CD8-positive, alpha-beta memory T cell (primary cell): ENCODE data around the gene SLC43A3. TPM values are rescaled to one million over a fixed set of nuclear protein-coding genes. Genes with fewer than 3 reads are reported as not detected.

Source experiments
- CTCF ChIA-PET: fragments of 350-600 bp; sonication (Branson Sonifier 250); formaldehyde crosslinking; loops from one replicate; lab custom pipeline; 2021; ENCODE audit warnings: antibody characterized with exemption; lab: Charles Lee
- POLR2A ChIA-PET: fragments of 350-600 bp; sonication (Branson Sonifier 250); formaldehyde crosslinking; loops from one replicate; lab custom pipeline; 2021; ENCODE audit warnings: antibody characterized with exemption; lab: Charles Lee
- DNase-seq, 5 donors: peaks; one replicate each; pipeline versions ENCODE4 v3.0.0 to v3.0.0-alpha.2; 2020 to 2022; ENCODE audit warnings: mixed read lengths in 1 of 5
- H3K27ac ChIP-seq: one replicate; pipeline ENCODE4 v1.7.0; 2013; ENCODE audit warnings: low read depth, mild to moderate bottlenecking, low read length, moderate library complexity
- H3K27me3 ChIP-seq: 2 replicates; pipeline ENCODE4 v1.7.0; 2013; ENCODE audit warnings: low read length, mild to moderate bottlenecking; ENCODE audit not compliant: insufficient read depth, poor library complexity, severe bottlenecking
- H3K36me3 ChIP-seq: 2 replicates; pipeline ENCODE4 v1.7.0; 2013; ENCODE audit warnings: mild to moderate bottlenecking, low read length, moderate library complexity; ENCODE audit not compliant: insufficient read depth
- H3K4me1 ChIP-seq: 2 replicates; pipeline ENCODE4 v1.7.0; 2013; ENCODE audit warnings: mild to moderate bottlenecking, low read length, moderate library complexity; ENCODE audit not compliant: insufficient read depth
- H3K4me3 ChIP-seq: 2 replicates; pipeline ENCODE4 v1.7.0; 2013; ENCODE audit warnings: mild to moderate bottlenecking, low read length
- H3K9me3 ChIP-seq: 2 replicates; pipeline ENCODE4 v1.7.0; 2013; ENCODE audit warnings: mild to moderate bottlenecking, low read length
- H3K27ac Mint-ChIP-seq, 8 donors: one replicate each; pipeline ENCODE4 v1.8.0; 2020 to 2021; ENCODE audit warnings: mixed read lengths in 8 of 8, mild to moderate bottlenecking in 6 of 8, inconsistent platforms in 3 of 8, moderate library complexity in 3 of 8
- H3K27me3 Mint-ChIP-seq, 2 donors: one replicate each; pipeline ENCODE4 v1.8.0; 2020 to 2021; ENCODE audit warnings: mixed read lengths in 2 of 2, mild to moderate bottlenecking in 1 of 2, moderate library complexity in 1 of 2
- H3K36me3 Mint-ChIP-seq, 3 donors: one replicate each; pipeline ENCODE4 v1.8.0; 2020 to 2021; ENCODE audit warnings: mixed read lengths in 3 of 3, inconsistent platforms in 1 of 3, mild to moderate bottlenecking in 1 of 3
- H3K4me1 Mint-ChIP-seq, 3 donors: one replicate each; pipeline ENCODE4 v1.8.0; 2020 to 2021; ENCODE audit warnings: mixed read lengths in 3 of 3, inconsistent platforms in 1 of 3, mild to moderate bottlenecking in 1 of 3
- H3K4me3 Mint-ChIP-seq, 7 donors: one replicate each; pipeline ENCODE4 v1.8.0; 2020 to 2021; ENCODE audit warnings: mixed read lengths in 7 of 7, mild to moderate bottlenecking in 6 of 7, moderate library complexity in 4 of 7, inconsistent platforms in 2 of 7
- H3K9me3 Mint-ChIP-seq, 5 donors: one replicate each; pipeline ENCODE4 v1.8.0; 2020 to 2022; ENCODE audit warnings: mixed read lengths in 5 of 5, mild to moderate bottlenecking in 3 of 5, moderate library complexity in 2 of 5, inconsistent platforms in 1 of 5
- polyA plus RNA-seq: library from polyadenylated mRNA; unstranded; fragments of 300-500 nt; fragmentation: Illumina TruSeq; gene quantifications from one replicate; pipeline ENCODE4 v1.2.3, GENCODE V29; 2021
- total RNA-seq, 2 experiments: library from RNA; stranded (reverse); gene quantifications; one replicate each; pipeline ENCODE4 v1.2.3, GENCODE V29; 2021

Gene SLC43A3
- total and polyA plus RNA-seq, 3 experiments from 2014 or later, result 32.6 to 447 (median 434) TPM

GRCh38 chr11:57399972-57400578 lies 26.8 kb downstream of the SLC43A3 start:
- no peak overlapping the region for H3K4me3 ChIP-seq
- Mint-ChIP-seq H3K9me3 (no peaks in the 10 kb centered on the region), H3K27ac (no peak overlapping the region), H3K36me3 (peaks cover 0 to 2% (median 0%) of the 10 kb centered on the region in 3 donors), H3K4me1 (no peaks in the 10 kb centered on the region), H3K27me3 (no peaks in the 10 kb centered on the region), H3K4me3 (no peak overlapping the region)
- H3K27me3 ChIP-seq, result no peaks in the 10 kb centered on the region
- H3K36me3 ChIP-seq, result no peaks in the 10 kb centered on the region
- H3K27ac ChIP-seq, result no peak overlapping the region
- no peaks in the 10 kb centered on the region for H3K4me1 ChIP-seq
- POLR2A ChIA-PET, result no interaction called here
- no peaks in the 10 kb centered on the region for H3K9me3 ChIP-seq
- CTCF ChIA-PET, result interaction anchor here (1.6 kb wide), 1 partner anchor 58 kb away, joined by 4 read pairs; no protein-coding TSS in a partner anchor
- DNase-seq, result no peak

DNA sequence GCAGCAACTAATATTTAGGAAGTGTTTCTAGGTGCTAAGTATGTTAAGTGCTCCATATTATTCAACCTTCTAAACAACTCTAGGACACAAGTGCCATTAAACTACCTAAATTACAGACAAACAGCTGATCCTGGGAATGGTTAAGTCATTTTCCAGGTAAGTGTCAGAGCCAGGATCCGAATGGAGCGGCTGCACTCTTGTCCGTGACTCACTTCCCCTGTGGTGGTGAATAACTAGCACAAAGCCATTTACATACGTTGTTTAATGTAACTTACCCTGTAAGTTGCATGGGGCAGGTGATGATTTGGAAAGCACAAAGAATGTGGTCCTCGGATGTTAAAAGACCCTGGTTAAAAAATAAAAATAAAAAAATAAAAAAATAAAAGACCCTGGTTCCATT lies 27.7 kb downstream of the SLC43A3 start:
- Mint-ChIP-seq H3K36me3 (no peaks in the 10 kb centered on the region), H3K27me3 (no peaks in the 10 kb centered on the region), H3K4me1 (no peaks in the 10 kb centered on the region), H3K9me3 (no peaks in the 10 kb centered on the region), H3K4me3 (no peak overlapping the region), H3K27ac (no peak overlapping the region)
- ChIA-PET CTCF (interaction anchor here (1.6 kb wide), 1 partner anchor 59 kb away, joined by 4 read pairs; no protein-coding TSS in a partner anchor), POLR2A (no interaction called here)
- DNase-seq, result no peak
- Histone ChIP-seq H3K36me3 (no peaks in the 10 kb centered on the region), H3K9me3 (no peaks in the 10 kb centered on the region), H3K27ac (no peak overlapping the region), H3K27me3 (no peaks in the 10 kb centered on the region), H3K4me3 (no peak overlapping the region), H3K4me1 (no peaks in the 10 kb centered on the region)

DNA sequence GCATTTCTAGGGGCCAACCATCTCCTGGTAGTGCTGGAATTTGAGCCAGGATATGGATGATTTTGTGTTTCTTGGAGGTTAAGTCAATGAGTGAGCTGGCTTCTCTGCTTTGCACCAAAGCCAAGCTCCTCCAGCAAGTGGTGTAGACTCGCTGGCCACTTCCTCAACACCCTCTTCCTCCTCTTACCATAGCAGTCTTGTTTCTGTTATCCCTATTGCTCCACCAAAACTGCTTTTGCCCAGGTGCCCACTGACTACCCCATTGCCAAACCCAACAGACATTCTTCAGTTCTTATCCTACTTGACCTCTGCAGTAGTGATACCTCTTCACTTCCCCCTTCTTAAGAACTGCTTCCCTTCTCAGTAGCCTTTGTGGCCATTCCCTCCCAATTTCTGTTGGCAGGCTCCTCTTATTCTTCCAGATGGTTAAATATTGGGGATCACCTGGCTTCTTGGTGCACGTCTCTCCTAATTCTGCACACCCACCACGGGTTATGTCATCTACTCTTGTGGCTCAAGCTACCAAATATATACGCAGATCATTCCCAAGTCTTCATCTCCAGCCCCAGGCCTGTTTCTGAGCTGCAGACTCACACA lies 29.4 kb downstream of the SLC43A3 start:
- no peak for DNase-seq
- ChIA-PET CTCF (no interaction called here), POLR2A (no interaction called here)
- Histone ChIP-seq H3K36me3 (no peaks in the 10 kb centered on the region), H3K4me3 (no peak overlapping the region), H3K27me3 (no peaks in the 10 kb centered on the region), H3K9me3 (no peaks in the 10 kb centered on the region), H3K27ac (no peak overlapping the region), H3K4me1 (no peaks in the 10 kb centered on the region)
- no peaks in the 10 kb centered on the region for H3K27me3 Mint-ChIP-seq
- no peaks in the 10 kb centered on the region for H3K4me1 Mint-ChIP-seq
- H3K4me3 Mint-ChIP-seq, result no peak overlapping the region
- no peak overlapping the region for H3K27ac Mint-ChIP-seq
- H3K36me3 Mint-ChIP-seq, result no peaks in the 10 kb centered on the region
- H3K9me3 Mint-ChIP-seq, result no peaks in the 10 kb centered on the region

DNA sequence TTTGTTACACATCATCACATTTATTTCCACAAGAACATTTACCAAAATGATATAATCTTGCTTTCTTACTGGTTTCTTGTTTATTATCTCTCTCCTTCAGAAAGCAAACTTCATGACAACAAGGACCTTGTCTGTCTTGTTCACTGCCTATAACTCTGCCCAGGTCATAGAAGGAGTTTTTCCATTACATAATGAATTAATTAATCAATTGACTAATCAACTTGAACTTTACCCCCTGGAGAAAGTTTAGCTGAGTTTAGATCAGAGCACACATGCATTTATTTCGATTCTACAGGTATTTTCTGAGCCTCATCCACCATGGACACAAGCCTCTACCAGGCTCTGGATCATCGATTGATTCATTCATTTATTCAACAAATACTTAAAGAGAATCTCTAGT lies 30.2 kb downstream of the SLC43A3 start:
- H3K4me3 Mint-ChIP-seq, result no peak overlapping the region
- no peak for DNase-seq
- no peaks in the 10 kb centered on the region for H3K9me3 Mint-ChIP-seq
- Histone ChIP-seq H3K36me3 (no peaks in the 10 kb centered on the region), H3K27ac (no peak overlapping the region), H3K9me3 (no peaks in the 10 kb centered on the region), H3K4me1 (no peaks in the 10 kb centered on the region), H3K27me3 (no peaks in the 10 kb centered on the region), H3K4me3 (no peak overlapping the region)
- no peaks in the 10 kb centered on the region for H3K36me3 Mint-ChIP-seq
- ChIA-PET POLR2A (no interaction called here), CTCF (no interaction called here)
- H3K4me1 Mint-ChIP-seq, result no peaks in the 10 kb centered on the region
- H3K27me3 Mint-ChIP-seq, result no peaks in the 10 kb centered on the region
- no peak overlapping the region for H3K27ac Mint-ChIP-seq

GRCh38 chr11:57395905-57396623 lies 30.9 kb downstream of the SLC43A3 start:
- no peak for DNase-seq
- no peaks in the 10 kb centered on the region for H3K27me3 Mint-ChIP-seq
- Histone ChIP-seq H3K27me3 (no peaks in the 10 kb centered on the region), H3K9me3 (no peaks in the 10 kb centered on the region), H3K36me3 (no peaks in the 10 kb centered on the region), H3K4me1 (no peaks in the 10 kb centered on the region), H3K27ac (no peak overlapping the region), H3K4me3 (no peak overlapping the region)
- no peak overlapping the region for H3K4me3 Mint-ChIP-seq
- no peaks in the 10 kb centered on the region for H3K36me3 Mint-ChIP-seq
- CTCF ChIA-PET, result no interaction called here
- H3K4me1 Mint-ChIP-seq, result no peaks in the 10 kb centered on the region
- POLR2A ChIA-PET, result no interaction called here
- no peaks in the 10 kb centered on the region for H3K9me3 Mint-ChIP-seq
- H3K27ac Mint-ChIP-seq, result no peak overlapping the region

DNA sequence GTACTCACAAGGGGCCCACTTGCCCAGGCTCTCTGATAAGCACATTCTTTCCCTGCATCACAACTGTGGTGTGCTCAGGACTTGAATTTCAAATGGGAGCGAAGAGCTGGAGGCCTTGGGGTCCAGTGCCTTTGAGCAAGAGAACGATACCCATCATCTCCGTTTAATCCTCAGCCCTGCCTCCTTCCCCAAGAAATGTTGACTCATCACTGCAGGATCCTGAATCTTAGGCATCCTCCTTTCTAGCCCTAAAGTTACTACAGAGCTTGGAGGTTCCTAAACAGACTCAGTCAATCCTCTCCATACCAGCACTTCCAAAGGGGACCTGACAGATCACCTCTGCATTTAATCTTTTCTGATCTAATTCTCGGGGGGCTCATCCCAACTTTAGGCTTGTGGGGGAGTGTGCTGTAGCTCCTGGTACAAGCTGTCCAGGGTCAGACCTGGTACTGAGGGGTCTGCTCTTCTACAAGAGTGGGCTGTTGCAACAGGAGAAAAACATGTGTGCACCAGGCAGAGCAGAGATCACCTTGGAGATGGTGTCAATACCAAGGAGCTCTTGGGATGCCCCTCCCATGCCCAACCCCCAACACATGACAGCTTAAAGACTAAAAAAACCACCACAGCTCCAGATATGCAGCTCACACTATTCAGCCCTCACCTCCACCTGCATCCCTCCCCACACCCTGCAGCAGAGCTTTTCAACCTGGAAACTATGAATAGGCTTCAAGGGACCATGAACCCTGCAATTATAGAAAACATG lies 32.5 kb downstream of the SLC43A3 start:
- no peaks in the 10 kb centered on the region for H3K4me1 Mint-ChIP-seq
- Histone ChIP-seq H3K4me3 (no peak overlapping the region), H3K9me3 (no peaks in the 10 kb centered on the region), H3K27ac (no peak overlapping the region), H3K36me3 (no peaks in the 10 kb centered on the region), H3K27me3 (no peaks in the 10 kb centered on the region), H3K4me1 (no peaks in the 10 kb centered on the region)
- H3K27ac Mint-ChIP-seq, result no peak overlapping the region
- ChIA-PET POLR2A (no interaction called here), CTCF (no interaction called here)
- H3K27me3 Mint-ChIP-seq, result no peaks in the 10 kb centered on the region
- H3K9me3 Mint-ChIP-seq, result no peaks in the 10 kb centered on the region
- no peak overlapping the region for H3K4me3 Mint-ChIP-seq
- no peak for DNase-seq
- H3K36me3 Mint-ChIP-seq, result no peaks in the 10 kb centered on the region

DNA sequence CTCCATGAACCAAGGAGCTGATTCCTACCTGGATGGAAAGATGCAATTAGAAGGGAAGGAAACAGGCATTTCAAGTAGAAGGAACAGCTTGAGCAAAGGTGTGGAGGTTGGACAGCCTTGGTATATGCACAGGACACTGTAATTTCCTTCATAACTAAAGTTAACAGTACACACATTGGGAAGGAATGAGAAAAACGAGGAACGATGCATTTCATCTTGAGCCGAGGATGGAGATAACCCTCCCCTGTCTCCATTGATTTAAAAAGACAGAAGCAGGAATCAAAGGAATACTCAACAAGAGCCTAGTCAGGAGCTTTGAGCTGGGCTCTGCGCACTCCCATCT lies 34.2 kb downstream of the SLC43A3 start:
- no peaks in the 10 kb centered on the region for H3K27me3 ChIP-seq
- POLR2A ChIA-PET, result no interaction called here
- no peak overlapping the region for H3K27ac Mint-ChIP-seq

More for the DNA sequence above, 34.2 kb downstream of the SLC43A3 start:
- CTCF ChIA-PET, result interaction anchor here (0.6 kb wide), 1 partner anchor 47 kb away, joined by 3 read pairs; no protein-coding TSS in a partner anchor
- no peaks in the 10 kb centered on the region for H3K9me3 Mint-ChIP-seq
- no peaks in the 10 kb centered on the region for H3K27me3 Mint-ChIP-seq
- no peaks in the 10 kb centered on the region for H3K36me3 ChIP-seq
- no peak for DNase-seq
- H3K27ac ChIP-seq, result no peak overlapping the region
- H3K4me1 ChIP-seq, result no peaks in the 10 kb centered on the region
- H3K4me3 ChIP-seq, result no peak overlapping the region
- H3K4me1 Mint-ChIP-seq, result no peaks in the 10 kb centered on the region
- H3K36me3 Mint-ChIP-seq, result no peaks in the 10 kb centered on the region
- no peak overlapping the region for H3K4me3 Mint-ChIP-seq
- H3K9me3 ChIP-seq, result no peaks in the 10 kb centered on the region
